Smooth muscle cell (in vitro differentiated cells): ENCODE data around the gene DRD2. TPM values are rescaled to one million over a fixed set of nuclear protein-coding genes. Genes with fewer than 3 reads are reported as not detected.
"Not testable (repeated sequence)": the region's sequence is repeated elsewhere in the genome, so short reads cannot be mapped to it uniquely, and the experiment has no call there.

Experiments
- DNase-seq: peaks from one replicate; lab custom pipeline; 2025; ENCODE audit not compliant: unreplicated experiment; lab: John Stamatoyannopoulos, UW
- H2AFZ ChIP-seq: fragments of 200-600 bp; sonication (generic); 2 replicates; pipeline ENCODE4 v1.6.0; 2016; ENCODE audit warnings: antibody characterized with exemption, low read depth, mild to moderate bottlenecking
- H3F3A ChIP-seq: fragments of 200-600 bp; sonication (generic); 2 replicates; pipeline ENCODE4 v1.6.0; 2017; ENCODE audit warnings: antibody characterized with exemption, low read depth
- H3K27ac ChIP-seq: fragments of 200-600 bp; sonication (generic); 2 replicates; pipeline ENCODE4 v1.5.1; 2016; ENCODE audit warnings: low read depth, mild to moderate bottlenecking
- H3K27me3 ChIP-seq: fragments of 200-600 bp; sonication (generic); 2 replicates; pipeline ENCODE4 v1.6.1; 2016; ENCODE audit warnings: low read depth, mild to moderate bottlenecking
- H3K36me3 ChIP-seq: fragments of 200-600 bp; sonication (generic); 2 replicates; pipeline ENCODE4 v1.5.1; 2016; ENCODE audit warnings: low read depth
- H3K4me1 ChIP-seq: fragments of 200-600 bp; sonication (generic); 2 replicates; pipeline ENCODE4 v1.5.1; 2016; ENCODE audit warnings: low read depth
- H3K4me2 ChIP-seq: fragments of 200-600 bp; sonication (generic); 2 replicates; pipeline ENCODE4 v1.6.0; 2016; ENCODE audit warnings: mild to moderate bottlenecking
- H3K4me3 ChIP-seq: fragments of 200-600 bp; sonication (generic); 2 replicates; pipeline ENCODE4 v1.5.1; 2016; ENCODE audit warnings: mild to moderate bottlenecking
- H3K79me2 ChIP-seq: fragments of 200-600 bp; sonication (generic); 2 replicates; pipeline ENCODE4 v1.6.0; 2016; ENCODE audit warnings: low read depth, mild to moderate bottlenecking
- H3K9ac ChIP-seq: fragments of 200-600 bp; sonication (generic); 2 replicates; pipeline ENCODE4 v1.6.0; 2016; ENCODE audit warnings: low read depth
- H3K9me3 ChIP-seq: fragments of 200-600 bp; sonication (generic); replicated peaks from 2 replicates; pipeline ENCODE4 v1.5.1; 2016; ENCODE audit warnings: low read depth
- H4K20me1 ChIP-seq: fragments of 200-600 bp; sonication (generic); 2 replicates; pipeline ENCODE4 v1.6.0; 2016; ENCODE audit warnings: low read depth
- WGBS: methylation state at CpG from one replicate; pipeline ENCODE4 v1.1.7; 2016; ENCODE audit warnings: low lambda C conversion rate; 5-methylcytosine and 5-hydroxymethylcytosine counted together
- polyA plus RNA-seq: library from polyadenylated mRNA; unstranded; fragments of >200 nt; fragmentation: Nextera tagmentation; extraction: Ambion mirVana; gene quantifications from 2 replicates; pipeline ENCODE4 v1.2.1, GENCODE V29; 2016
- total RNA-seq: library from RNA; depleted of rRNA; stranded (reverse); fragments of >200 nt; gene quantifications from 2 replicates; pipeline ENCODE4 v1.2.3, GENCODE V29; 2014
- TF ChIP-seq, protein P1 (sequence below): fragments of 200-600 bp; sonication (generic); IDR thresholded peaks from 2 replicates; pipeline ENCODE4 v1.5.1; 2017; ENCODE audit warnings: borderline replicate concordance, mild to moderate bottlenecking, antibody characterized with exemption; ENCODE audit not compliant: insufficient read depth, poor library complexity, severe bottlenecking

DRD2 gene
- total RNA-seq = 0.58 and 0.72 TPM in 2 replicates
- polyA plus RNA-seq = 0.57 and 2.5 TPM in 2 replicates

DNA sequence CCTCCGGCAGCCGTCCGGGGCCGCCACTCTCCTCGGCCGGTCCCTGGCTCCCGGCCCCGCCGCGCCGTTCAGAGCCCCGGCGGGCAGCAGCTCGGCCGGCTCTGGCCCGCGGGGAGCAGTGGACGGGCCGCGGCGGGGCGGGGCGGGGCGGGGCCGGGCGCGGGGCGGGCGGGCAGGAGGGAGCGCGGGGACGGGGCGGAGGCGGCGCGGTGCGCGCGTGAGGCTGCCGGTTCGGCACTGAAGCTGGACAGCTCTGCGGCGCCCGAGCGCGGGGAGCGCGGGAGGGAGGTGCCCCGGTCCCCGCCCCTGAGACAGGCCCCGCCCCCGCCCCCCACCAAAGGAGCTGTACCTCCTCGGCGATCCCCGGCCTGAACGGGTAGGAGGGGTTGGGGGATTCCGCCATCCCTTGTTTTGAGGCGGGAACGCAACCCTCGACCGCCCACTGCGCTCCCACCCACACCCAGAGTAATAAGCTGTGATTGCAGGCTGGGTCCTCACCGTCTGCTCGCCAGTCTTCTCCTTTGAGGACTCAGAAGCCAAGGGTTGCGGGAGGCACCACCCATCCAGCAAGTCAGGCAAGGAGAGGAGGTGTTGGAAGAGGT lies at the start of gene DRD2:
DRD2 (minus strand) TSS at position 239 of the 602 bp plus-strand sequence. CDS start 50,747 bp downstream, outside the sequence.
- no peak within 1 kb of the TSS for H3K27ac ChIP-seq
- H3K36me3 ChIP-seq = no peaks in the 10 kb centered on the region
- H3K4me1 ChIP-seq = peaks cover 6% of the 10 kb centered on the region
- H3K9ac ChIP-seq = no peak within 1 kb of the TSS
- H3K9me3 ChIP-seq = no peaks in the 10 kb centered on the region
- H3K79me2 ChIP-seq = no peaks in the 10 kb centered on the region
- DNase-seq = no peak
- TF ChIP-seq, protein P1, sequence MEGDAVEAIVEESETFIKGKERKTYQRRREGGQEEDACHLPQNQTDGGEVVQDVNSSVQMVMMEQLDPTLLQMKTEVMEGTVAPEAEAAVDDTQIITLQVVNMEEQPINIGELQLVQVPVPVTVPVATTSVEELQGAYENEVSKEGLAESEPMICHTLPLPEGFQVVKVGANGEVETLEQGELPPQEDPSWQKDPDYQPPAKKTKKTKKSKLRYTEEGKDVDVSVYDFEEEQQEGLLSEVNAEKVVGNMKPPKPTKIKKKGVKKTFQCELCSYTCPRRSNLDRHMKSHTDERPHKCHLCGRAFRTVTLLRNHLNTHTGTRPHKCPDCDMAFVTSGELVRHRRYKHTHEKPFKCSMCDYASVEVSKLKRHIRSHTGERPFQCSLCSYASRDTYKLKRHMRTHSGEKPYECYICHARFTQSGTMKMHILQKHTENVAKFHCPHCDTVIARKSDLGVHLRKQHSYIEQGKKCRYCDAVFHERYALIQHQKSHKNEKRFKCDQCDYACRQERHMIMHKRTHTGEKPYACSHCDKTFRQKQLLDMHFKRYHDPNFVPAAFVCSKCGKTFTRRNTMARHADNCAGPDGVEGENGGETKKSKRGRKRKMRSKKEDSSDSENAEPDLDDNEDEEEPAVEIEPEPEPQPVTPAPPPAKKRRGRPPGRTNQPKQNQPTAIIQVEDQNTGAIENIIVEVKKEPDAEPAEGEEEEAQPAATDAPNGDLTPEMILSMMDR = no peak
- H3K27me3 ChIP-seq = peaks cover 55% of the 10 kb centered on the region
- 2% methylated on average over 43 of the region's 65 CpGs for WGBS
- H4K20me1 ChIP-seq = peaks cover 8% of the 10 kb centered on the region
- H3K4me3 ChIP-seq = peak within 1 kb of the TSS; percentile 38
- H3K4me2 ChIP-seq = peak within 1 kb of the TSS; percentile 84
- H3F3A ChIP-seq = peaks cover 4% of the 10 kb centered on the region
- H2AFZ ChIP-seq = no peak within 1 kb of the TSS

DNA sequence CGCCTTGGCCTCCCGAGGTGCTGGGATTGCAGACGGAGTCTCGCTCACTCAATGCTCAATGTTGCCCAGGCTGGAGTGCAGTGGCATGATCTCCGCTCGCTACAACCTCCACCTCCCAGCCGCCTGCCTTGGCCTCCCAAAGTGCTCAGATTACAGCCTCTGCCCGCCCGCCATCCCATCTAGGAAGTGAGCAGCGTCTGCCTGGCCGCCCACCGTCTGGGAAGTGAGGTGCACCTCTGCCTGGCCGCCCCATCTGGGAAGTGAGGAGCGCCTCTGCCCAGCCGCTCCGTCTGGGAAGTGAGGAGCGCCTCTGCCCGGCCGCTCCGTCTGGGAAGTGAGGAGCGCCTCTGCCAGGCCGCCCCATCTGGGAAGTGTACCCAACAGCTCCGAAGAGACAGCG lies 48.7 kb upstream of the DRD2 start:
- H3K4me1 ChIP-seq, H3K36me3 ChIP-seq, H3K4me2 ChIP-seq, H3K4me3 ChIP-seq, H3K27ac ChIP-seq, H2AFZ ChIP-seq, H3K9me3 ChIP-seq, H3K9ac ChIP-seq, H3K27me3 ChIP-seq, DNase-seq, H3K79me2 ChIP-seq, H4K20me1 ChIP-seq, H3F3A ChIP-seq: not testable (repeated sequence)
- 94% methylated on average over 21 of the region's 24 CpGs for WGBS

DNA sequence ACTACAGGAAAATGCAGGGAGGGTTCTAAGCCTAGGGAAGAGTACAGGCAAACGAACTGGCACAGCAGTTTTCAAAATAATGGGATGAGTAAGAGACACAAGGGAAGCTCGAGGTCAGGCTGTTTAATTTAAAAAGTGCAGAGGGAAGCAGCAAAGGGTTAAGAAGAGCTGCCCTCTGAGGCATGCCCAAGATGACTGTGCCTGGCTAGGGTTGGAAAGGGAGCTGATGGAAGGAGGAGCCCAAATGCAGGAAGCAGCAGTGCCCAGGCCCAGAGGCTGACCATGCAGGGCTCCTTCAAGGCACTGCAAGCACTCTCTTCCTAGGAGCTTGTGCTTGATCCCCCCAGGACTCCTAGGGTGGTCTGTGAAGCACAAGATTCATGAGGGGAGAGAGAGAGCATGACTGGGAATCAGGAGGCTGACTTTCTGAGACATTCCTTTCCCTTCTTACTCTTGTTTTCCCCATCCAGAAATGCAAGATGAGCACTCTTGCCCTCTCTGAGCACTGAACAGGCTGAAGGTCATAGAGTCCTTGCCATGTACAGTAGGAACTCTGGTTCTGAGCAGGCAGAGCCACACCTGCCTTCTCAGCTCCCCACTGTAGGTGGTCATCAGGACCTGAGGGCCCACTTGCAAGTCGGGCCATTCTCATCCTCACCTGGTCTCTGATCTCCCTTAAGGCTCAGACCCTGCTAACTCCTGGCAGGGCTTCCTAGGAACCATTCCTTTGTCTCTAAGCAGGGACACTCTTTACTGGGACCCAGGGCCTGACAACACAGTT lies 46.7 kb upstream of the DRD2 start:
- DNase-seq = no peak
- Histone ChIP-seq H3K27me3 (no peaks in the 10 kb centered on the region), H3K4me1 (no peaks in the 10 kb centered on the region), H4K20me1 (no peaks in the 10 kb centered on the region), H3K27ac (no peak overlapping the region), H3K79me2 (no peaks in the 10 kb centered on the region), H3K4me3 (no peak overlapping the region), H3K36me3 (no peaks in the 10 kb centered on the region), H3K9me3 (no peaks in the 10 kb centered on the region), H3F3A (no peaks in the 10 kb centered on the region), H2AFZ (no peak overlapping the region), H3K4me2 (no peak overlapping the region), H3K9ac (no peak overlapping the region)
- WGBS = 61% methylated on average over 3 of the region's 3 CpGs
- TF ChIP-seq, protein P1 = no peak

DNA sequence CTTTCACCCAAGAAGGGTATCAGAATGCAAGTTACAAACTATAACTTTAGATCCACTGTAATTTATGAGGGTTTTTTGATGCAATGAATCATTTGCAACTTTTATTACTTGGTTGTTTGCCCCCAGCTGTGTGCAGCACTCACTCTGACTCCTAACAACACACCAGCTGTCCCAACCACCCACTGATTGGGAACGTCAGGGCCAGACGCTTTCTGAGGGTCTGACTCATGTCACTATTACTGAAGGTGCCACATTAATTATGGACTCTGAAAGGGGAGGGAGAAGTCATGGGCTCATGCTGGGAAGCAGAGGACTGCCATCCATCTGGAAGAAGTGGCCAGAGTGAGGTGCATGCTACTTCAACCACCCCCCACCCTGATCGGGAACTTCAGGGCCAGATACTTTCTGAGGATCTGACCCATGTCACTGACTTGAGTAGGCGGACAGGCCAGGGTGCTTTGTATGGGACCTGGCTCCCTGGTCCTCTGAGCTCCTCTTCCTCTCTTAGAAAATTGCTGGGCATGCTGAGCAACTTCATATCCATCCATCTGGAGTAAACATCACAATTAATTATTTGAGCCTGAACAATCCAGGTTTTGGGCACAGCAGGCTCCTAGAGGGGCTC lies 44.9 kb upstream of the DRD2 start:
- TF ChIP-seq, protein P1 = no peak
- Histone ChIP-seq H3K36me3 (no peaks in the 10 kb centered on the region), H3K4me1 (no peaks in the 10 kb centered on the region), H3K27me3 (peaks cover 3% of the 10 kb centered on the region), H3K79me2 (no peaks in the 10 kb centered on the region), H2AFZ (no peak overlapping the region), H3K9me3 (no peaks in the 10 kb centered on the region), H3K4me3 (no peak overlapping the region), H3F3A (no peaks in the 10 kb centered on the region), H4K20me1 (no peaks in the 10 kb centered on the region), H3K4me2 (no peak overlapping the region), H3K27ac (no peak overlapping the region), H3K9ac (no peak overlapping the region)
- DNase-seq = no peak
- 34% methylated on average over 4 of the region's 4 CpGs for WGBS
